NCI-H446 treated with DMSO at 0.1 percent for 48 hours (cell line): Measurements from ENCODE around the gene STIMATE.

Experiments
- DNase-seq: peaks from one replicate; lab custom pipeline; 2025; lab: John Stamatoyannopoulos, UW

STIMATE gene

DNA sequence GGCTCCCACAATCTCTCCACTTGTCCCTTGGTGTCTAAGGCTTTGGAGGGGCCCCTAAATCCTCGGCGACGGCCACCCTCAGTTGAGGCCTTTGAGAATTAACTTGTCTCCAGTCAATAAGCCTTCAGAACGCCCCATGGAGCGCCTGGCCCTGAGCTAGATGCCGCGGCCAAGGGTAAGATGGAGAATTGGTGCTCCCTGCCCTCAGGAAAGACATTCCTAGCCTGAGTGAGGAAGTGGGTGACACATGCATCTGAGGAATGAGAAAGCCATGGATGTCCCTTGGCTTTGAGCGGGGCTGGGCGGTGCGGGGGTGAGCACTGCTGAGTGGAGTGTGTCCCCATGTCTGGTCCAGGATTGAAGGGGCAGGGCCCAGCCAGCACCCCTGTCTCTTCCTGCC, 80.1 kb downstream of the STIMATE start:
- DNase-seq, result no peak

DNA sequence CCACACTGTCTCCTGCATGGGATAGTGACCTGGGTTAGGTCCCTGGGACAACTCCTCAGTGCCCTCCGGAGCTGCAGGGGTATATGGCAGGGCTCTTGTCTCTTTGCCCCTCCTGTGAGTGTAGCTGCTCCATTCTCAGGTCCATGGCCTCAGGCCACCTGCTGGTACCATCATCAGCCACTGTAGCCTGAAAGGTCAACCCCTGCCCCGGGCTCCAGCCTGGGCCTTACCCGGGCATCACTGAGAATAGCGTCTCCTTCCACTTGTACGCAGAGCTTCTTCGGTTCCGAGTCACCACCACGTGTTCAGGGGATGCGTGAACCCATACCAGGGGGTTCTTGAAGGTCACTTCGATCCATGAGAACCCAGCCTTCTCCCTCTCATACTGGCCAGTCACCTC, 80.7 kb downstream of the STIMATE start:
- no peak for DNase-seq

DNA sequence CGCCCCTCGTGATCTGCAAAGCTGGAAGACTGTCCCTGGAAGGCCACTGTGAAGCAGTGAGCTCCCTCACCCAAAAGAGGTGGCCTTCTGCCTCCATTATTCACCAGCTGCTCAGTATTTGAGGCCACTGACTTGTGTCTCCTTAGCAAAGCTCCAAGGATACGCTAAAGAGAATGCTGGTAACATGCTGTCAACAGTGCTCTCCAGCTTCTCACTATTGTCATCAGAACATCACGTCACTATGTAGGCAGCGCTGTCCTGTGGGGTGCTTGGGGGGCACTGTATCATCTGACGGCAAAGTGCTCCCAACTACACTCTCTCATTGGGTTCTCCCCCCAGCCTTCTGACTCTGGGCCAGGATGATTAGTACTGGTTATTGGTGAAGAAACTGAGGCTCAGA, 81.1 kb downstream of the STIMATE start:
- no peak for DNase-seq

DNA sequence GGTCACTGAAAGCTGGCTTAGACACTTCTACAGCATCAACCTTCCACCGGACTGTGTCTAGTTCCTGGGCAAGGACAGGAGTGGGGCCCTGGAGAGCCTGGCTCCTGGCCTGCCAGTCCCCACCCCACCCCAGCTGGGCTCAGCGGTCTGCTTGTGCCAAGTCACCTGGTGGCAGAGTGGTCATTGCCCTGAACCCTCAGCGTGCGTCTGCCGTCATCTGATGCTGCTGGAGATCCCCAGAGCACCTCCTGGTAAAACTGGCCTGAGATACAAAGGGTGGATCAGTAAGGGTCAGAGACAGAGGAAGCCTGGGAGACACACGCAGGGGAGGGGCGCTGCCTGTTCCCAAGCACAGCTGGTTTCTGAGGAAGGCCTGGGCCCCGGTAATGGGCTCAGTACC, 83.5 kb downstream of the STIMATE start:
- no peak for DNase-seq

DNA sequence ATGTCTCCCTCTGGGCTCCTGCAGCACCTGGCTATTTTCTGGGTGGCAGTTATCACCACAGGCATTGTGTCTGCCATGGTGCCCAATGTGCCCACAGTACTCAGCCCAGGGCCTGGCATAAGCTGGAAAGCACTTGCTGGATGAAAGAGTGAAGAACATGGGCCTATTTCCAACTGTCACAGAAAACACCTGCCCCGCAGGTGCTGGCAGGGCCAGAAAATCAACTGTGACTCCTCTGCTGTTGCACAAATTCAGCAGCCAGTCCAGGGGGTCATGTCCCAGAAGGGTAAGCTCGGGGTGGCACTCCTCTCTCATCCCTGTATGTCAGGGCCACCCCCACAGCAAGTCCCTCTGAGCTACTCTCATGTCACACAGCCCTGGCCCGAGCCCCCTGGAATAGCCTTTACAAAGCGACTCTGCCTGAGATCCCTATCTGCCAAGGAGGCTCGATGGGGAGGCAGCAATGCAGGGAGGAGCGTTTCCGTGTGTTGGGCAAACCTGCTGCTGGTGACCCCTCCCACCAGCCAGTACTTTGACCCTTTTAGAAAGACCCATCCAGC, 85.8 kb downstream of the STIMATE start:
- no peak for DNase-seq

DNA sequence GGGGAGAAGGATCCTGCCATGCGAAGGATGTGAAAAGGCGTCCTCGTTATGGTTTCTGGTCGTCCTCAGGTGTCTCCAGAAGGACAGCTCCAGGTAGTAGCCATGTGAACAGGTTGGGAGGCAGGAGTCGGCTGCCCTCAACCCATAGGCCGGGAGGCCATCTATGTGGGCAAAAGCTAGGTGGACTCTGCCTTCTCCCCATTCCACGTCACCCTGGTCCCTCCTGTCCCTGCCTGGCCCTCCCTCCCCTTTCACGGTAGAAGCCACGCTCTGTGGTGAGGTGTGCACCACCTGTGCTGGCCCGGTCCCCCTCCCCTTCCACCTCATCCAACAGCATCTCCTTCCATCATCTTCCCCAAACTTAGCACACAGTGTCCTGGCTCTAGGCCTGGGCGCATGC, 86.4 kb downstream of the STIMATE start:
- DNase-seq, result no peak

DNA sequence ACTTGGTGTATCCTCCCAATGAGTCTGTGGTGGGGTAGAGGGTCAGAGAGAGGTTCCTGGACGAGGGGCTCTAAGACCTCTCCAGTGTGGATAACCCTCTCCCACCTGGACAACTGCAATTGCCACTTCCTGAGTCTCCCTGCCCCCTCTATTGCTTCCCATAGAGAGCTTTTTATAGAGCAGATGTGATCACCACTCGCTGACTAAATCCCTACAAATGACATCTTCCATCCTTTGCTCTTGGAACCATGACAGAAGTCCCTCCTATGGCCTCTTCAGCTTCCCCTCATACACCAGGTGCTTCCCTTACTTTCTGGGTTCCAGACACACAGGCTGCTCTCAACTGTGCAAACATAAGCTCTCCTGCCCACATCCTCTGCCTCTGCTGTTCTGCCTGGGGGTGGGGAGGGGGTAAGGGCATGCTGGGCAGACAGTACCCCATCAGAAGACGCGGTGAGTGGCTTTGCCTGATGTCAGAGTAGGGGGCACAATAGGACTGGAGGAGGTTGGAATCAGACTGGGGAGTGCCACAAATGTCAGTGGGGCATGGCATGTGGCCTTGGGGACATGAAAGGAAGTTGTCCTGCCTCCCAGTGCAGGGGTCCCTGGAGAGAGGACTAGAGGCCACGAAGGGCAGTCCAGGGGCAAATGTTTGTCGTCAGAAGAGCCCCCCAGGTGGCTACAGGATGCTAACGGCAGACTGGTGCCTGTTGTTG, 87.5 kb downstream of the STIMATE start:
- DNase-seq, result no peak

DNA sequence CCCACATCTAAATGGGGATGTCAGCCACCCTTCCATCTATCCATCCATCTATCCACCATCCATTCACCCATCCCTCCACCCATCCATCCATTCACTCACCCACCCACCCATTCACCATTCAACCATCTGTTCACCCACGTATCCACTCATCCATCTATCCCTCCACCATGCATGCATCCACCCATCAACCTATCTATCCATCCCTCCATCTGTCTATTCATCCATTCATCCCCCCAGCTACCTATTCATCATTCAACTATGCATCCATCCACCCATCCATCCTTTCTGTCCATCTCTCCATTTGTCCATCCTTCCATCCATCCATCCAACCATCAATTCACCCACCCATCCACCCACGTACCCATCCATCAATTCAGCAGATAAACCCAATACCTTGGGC, 88.2 kb downstream of the STIMATE start:
- DNase-seq, result no peak

DNA sequence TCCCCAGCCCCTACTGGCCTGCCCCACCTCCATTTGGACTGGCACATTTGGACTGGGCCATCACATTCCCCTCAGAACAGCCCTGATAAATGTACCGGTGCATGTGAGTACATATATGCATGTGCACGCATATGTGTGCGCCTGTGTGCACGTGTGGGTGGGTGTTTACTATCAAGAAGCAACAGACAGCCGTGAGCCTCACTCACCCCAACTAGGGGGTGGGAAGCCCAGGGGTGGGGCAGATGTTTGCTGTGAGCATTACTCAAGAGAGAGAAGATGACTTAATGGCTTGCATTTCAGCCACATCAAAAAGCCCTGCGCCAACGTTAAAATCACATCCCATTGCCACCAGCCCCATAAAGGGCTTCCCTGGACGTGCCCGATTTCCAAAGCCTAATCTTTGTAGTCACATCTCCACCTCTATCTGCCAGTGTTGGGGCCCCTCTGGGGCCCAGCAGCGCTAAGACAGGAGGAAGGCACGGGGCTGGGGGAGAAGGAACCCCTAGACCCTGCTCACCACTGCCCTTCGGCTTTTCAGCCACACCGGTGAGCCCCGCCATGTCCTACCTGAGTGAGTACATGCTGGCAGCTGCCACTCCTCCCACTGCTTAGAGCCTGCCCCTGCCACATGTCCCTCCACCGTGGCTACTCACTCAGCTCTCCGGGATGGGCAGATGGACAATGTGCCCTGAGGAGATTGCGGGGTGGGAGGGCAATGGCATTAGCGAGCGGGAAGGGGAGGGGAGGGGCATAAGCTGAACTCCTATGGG, 91.9 kb downstream of the STIMATE start:
- DNase-seq, result no peak

DNA sequence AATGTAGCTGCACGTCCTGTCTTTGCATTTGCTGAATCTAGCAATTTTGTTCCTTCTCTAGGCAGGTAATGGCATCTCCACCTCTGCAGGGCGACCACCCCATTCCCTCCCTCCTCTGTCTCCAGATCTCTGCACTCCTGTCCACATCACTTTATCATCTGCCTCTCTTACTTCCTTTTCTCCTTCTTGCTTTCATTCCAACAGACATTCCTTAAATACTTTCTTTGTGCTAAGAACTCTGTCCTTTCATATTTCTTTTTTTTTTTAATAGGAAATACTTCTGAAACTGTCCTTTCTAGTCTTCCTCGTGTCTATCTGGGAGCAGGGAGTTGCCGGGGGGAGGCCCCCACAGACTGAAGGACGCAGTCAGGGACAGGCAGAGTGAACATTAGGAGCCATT, 95.5 kb downstream of the STIMATE start:
- DNase-seq, result no peak

DNA sequence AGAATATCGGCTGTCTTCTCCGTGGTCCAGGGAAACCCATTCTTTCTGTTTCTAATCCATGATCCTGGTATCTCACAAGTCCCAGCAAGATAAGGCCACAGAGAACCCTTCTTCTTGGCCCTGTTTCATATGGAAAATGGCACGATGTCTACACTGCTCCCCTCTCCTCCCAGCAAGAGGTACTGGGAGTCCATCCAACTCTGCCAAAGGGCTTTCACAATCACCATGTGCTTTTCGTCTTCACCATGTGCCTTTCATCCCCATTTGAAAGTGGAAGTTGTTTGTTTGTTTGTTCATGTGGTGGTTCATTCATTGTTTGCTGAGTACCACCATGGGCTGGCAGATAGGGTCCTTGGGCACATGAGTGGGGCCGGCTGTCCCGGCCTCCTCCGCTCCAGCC, 97.3 kb downstream of the STIMATE start:
- no peak for DNase-seq

DNA sequence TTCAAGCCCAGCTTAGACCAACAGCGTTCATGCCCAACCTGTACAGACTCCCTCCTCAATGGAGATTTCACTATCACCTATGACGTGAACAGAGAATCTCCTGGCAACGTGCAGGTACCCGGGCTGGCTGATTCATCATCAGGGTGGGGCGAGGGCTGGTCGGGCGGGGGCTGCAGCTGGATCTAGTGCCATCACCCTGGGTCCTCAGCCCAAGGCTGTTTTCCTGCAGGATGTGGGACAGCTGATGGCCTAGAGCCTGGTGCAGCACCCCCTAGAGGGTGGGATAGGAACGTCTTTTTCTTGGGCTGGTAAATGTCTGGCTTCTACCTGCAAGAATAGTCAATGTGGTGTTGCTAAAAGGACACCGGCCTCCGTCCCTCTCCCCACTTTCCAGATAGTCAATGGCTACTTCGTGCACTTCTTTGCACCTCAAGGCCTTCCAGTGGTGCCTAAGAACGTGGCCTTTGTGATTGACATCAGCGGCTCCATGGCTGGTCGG, 98.3 kb downstream of the STIMATE start:
- DNase-seq, result no peak

DNA sequence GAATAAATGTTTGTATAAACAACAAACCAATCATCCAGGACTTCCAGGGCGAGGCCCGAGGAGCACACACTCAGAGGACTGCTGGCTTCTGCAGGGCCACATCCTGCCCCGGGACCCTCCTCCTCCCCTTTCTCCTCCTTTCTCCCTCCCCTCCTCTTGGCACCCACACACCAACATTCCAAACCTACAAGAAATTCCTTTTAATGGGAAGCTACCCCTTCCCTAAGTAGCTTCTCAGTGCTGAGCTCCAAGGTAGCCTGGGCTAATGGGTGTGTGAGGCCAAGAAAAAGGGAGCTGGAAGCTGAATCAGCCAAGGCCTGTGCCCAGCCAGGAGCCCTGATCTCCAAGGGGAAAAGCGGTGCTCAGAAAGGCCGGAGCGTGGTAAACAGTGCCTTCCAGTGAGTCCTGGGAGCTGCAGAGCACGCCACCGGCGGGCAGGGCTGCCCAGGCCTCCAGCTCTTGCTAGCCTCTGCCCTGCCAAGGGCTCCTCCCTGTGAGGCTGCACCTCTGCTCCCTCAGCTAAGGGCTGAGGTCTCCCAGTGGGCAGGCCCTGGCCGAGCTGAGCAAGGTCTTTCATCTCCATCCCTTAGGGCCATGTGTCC, 98.9 kb downstream of the STIMATE start:
- no peak for DNase-seq

DNA sequence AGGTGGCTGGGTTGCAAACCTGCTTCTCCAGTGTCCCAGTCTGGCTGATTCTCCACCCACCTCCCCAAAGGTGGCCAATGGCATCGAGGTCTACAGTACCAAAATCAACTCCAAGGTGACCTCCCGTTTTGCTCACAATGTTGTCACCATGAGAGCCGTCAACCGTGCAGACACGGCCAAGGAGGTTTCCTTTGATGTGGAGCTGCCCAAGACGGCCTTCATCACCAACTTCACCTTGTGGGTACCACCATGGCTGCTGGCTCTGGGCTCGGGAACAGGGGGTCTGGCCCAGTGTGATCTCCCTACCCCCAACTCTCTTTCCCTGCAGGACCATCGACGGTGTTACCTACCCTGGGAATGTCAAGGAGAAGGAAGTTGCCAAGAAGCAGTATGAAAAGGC, 100.9 kb downstream of the STIMATE start:
- no peak for DNase-seq

DNA sequence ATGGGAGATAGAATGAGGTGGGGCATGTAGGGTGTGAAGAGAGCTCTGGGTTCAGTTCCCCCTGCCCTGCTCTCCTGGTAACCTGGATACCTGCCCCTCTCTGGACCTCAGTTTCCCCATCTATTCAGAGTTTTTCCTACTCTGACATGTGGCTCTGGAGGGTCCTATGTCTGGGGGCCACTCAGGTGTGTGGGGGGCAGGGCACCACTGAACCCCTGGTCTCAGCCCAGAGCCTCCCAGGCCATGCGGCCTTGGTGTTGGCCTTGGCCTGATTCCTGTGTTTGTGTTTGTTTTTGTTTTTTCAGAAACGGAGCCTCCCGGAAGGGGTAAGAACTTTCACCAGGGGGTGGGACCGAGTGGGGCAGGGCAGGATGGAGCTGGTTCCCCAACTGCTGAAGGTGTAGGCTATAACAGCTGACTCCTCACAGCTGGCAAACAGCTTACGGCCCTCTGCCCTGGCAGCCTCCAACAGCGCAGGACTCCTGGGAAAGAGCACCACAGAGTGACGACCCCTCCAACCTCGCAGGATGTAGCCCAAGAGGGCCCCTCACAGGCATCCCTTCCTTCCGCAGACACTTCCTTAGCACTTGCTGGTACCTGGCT, 101.9 kb downstream of the STIMATE start:
- DNase-seq, result no peak

DNA sequence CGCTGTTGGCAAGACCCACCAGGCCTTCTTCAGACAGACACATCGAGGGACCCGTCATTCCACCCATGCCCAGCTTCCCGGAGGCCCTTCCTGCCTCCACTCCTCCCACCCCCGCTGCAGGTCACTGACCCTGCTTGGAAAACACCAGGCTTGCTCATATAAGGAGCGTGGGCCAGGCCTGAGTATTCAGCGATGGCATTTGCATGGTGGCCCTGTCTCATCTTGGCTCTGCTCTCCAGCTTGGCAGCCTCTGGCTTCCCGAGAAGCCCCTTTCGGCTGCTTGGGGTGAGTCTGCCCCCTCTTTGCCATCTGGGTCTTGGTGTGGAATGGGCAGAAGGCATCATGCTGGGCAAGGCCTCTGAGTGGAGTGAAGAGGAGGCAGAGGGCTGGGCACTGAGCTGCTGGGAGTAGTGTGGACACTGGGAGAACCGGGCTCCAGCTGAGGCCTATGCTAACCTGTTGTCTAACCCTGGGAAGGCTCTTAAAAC, 102.7 kb downstream of the STIMATE start, which contains the start of gene ITIH3:
Gene ITIH3, plus strand, starts transcription at position 185 of the 488 bp plus-strand sequence. Its CDS starts 8 bp downstream, at position 193.
- DNase-seq, result no peak

DNA sequence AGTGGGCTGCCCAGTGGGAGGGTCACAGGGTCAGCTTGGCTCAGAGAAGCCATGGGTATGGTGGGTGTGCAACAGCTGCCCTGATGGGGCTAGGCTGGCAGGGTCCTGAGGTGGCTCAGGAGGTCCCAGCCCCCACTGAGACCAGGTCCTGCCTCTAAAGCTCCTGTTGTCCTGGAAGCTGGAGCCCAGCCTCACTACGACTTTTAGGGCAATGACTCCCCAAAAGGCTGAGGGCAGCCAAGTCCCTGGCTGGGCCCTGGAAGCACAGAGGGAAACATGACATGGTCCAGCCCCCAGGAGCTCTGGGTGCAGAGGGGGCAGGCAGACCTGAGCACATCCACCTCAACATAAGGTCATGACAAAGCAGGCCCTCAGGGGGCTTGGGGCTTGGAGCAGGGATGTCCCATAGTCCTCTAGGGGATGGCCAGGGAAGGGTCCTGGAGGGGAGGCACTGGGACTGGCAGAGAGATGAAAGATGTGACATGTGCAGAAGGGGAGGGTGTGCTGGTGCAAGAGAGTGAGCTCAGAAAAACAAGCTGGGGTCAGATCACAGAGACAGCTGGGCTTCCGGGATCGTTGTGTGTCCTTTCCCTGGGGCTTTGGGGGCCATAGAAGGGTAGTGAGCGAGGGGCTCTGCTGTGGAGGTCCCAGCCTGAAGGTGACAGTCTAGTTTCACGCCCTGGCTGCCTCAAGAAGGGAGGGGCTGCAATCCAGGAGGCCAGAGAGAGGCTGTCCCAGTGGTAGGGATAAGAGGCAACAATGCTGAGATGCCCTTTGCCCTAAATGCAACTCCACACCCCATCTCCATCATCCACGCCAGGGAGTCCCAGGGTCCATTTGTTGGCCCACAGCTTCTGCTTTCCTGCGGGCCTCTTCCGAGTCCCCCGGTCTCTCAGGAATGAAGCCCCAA, 103.4 kb downstream of the STIMATE start:
- DNase-seq, result no peak

DNA sequence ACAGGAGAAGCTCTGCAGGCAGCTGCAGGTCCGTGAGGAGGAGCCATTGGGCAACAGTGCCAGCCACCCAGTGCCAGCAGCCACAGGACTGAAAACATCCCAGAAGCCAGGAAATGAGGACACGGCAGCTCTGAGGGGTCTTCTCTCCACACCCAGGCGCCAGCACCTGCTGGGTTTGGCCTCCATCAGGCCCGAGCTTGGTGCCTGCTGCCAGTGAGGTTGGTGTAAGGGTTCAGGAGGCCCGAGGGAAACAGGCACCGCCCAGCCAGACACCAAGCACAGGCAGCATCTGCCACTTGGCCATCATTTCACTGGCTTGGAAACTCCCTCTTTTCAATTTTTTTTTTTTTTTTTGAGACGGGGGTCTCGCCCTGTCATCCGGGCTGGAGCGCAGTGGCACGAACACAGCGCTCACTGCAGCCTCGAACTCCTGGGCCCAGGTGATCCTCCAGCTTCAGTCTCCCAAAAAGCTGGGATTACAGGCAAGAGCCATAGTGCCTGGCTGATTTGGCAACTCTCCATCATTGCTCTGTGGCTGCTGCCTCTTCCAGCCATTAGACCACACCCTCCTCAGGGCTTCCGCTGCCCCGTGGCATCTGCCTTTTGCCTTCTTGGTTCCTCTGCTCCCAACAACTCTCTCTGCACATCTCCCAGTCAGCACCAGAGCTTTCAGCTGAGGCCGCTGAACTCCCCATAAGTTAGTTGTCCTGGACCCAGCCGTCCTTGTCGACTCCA, 104.2 kb downstream of the STIMATE start:
- peak; percentile 96 for DNase-seq

DNA sequence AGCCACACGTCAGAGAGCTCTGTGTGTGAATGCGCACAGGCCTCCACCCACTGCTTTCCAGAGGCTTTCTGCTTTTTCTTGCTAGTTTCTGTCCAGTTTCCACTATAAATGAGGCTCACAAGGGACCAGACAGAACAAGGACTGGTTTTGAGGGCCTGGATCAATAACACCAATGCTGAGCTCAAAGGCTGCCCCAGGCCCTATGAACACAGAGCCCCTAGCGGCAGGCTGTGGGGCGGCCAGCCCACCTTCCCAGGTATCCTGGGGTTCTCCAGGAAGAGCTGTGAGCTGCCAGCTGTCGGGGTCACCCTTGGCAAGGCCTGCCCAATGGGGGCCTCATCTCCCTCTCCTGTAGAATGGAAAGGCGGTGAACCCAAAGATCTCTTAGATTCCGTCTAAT, 104.9 kb downstream of the STIMATE start:
- DNase-seq, result no peak

DNA sequence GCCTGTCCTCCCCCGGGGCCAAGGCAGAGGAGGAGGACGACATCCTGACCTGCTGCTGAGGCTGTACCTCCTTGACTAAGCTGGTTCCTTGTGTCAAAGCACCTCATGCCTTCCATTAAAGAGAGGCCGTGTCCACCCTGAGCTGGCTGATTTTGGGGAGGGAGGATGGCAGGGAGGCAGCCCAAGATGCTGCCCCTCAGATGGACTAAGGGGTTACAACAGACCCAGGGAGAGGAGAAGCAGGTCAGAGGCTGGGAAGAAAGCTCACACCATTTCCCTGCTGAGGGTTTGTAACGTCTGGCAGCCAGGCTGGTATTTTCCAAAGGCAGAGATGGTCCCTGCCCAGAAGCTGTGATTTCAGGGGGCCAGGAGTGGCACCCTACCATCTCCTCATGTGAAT, 105.4 kb downstream of the STIMATE start:
- DNase-seq, result no peak
